Measurements from ENCODE around the gene PPP5C.

PPP5C gene

DNA sequence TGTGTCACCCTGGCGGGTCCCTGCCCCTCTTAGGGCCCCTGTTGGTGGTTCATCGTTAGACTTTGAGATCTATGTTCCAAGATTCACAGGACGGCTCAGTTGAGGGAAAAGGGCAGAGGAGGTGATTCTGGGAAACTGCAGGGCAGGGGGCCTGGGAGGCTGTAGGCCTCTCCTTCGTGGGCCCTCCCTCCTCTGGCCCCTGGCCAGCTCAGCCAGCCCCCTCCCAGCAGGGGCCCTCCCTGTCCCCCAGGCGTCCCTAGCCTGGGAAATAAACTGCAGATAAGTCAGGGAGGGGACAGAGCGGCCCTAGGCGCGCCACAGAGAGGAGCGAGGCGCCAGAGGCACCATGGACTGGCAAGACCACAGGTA, 43.6 kb upstream of the PPP5C start:
- H3K4me1 ChIP-seq: peaks cover 0 to 63% (median 47%) of the 10 kb centered on the region in 4 donors

DNA sequence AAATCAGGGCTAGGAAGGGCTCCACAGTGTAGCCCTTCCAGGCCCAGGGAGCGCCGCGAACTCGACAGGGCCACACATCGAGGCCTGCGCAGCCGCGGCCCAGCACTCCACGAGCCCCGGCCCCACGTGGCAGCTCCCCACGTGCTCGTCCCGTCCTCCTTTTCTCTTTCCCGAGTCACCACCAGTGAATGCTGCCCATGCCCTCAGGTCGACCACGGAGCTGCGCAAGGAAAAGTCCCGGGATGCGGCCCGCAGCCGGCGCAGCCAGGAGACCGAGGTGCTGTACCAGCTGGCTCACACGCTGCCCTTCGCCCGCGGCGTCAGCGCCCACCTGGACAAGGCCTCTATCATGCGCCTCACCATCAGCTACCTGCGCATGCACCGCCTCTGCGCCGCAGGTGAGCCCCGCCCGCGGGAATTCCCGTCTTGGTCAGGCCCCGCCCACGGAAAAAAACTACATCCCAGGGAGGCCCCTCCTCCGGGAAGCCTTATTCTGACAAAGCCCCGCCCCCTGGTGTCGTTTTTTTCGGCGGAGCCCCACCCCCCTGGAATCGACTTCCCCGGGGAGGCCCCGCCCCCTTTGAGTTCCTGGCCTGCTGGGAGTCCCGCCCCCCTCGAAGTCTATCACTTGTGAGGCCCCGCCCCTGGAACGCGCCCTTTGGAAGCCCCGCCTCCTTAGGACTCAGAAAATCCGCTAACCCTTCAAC, 43.0 kb upstream of the PPP5C start:
- Histone ChIP-seq H3K9me3 (peaks cover 0 to 10% (median 0%) of the 10 kb centered on the region in 3 donors), H3K4me3 (no peak overlapping the region), H3K27ac (peak overlapping the region; percentile 93 to 96), H3K36me3 (peaks cover 55 to 57% (median 57%) of the 10 kb centered on the region in 3 donors), H3K27me3 (no peaks in the 10 kb centered on the region), H3K4me1 (peaks cover 0 to 58% (median 45%) of the 10 kb centered on the region in 4 donors)
- intact Hi-C loops (cut with DNase I; ENCODE audit: low total_unique reads): no loop called here
- DNase-seq: peak; percentile 36 to 76
- no peak for TF ChIP-seq CTCF (IDR thresholded peaks at IDR 0.05)

More for the DNA sequence above, 43.6 kb upstream of the PPP5C start:
- no peak for TF ChIP-seq CTCF (IDR thresholded peaks at IDR 0.05)
- no peak for DNase-seq
- Histone ChIP-seq H3K4me3 (no peak overlapping the region), H3K27ac (peak overlapping the region; percentile 93 to 96), H3K27me3 (no peaks in the 10 kb centered on the region), H3K9me3 (peaks cover 0 to 10% (median 0%) of the 10 kb centered on the region in 3 donors), H3K36me3 (peaks cover 50 to 52% (median 52%) of the 10 kb centered on the region in 3 donors)
- intact Hi-C loops (cut with DNase I; ENCODE audit: low total_unique reads): no loop called here

GRCh38 chr19:46306501-46306900, 40.4 kb upstream of the PPP5C start:
- intact Hi-C loops (cut with DNase I; ENCODE audit: low total_unique reads): no loop called here
- peaks cover 0 to 36% (median 23%) of the 10 kb centered on the region in 4 donors for H3K4me1 ChIP-seq
- H3K9me3 ChIP-seq: peaks cover 0 to 10% (median 0%) of the 10 kb centered on the region in 3 donors
- DNase-seq: no peak
- TF ChIP-seq CTCF (IDR thresholded peaks at IDR 0.05): no peak
- H3K27me3 ChIP-seq: no peaks in the 10 kb centered on the region
- H3K36me3 ChIP-seq: peaks cover 79 to 84% (median 81%) of the 10 kb centered on the region in 3 donors
- H3K27ac ChIP-seq: peak overlapping the region in 1 of 2 donors; percentile 96
- H3K4me3 ChIP-seq: no peak overlapping the region

- H3K27ac ChIP-seq: peak overlapping the region; percentile 13 to 15
- intact Hi-C loops (cut with DNase I; ENCODE audit: low total_unique reads): no loop called here
- H3K4me1 ChIP-seq: peaks cover 0 to 16% (median 5%) of the 10 kb centered on the region in 4 donors
- H3K9me3 ChIP-seq: peaks cover 0 to 10% (median 0%) of the 10 kb centered on the region in 3 donors
- no peak for DNase-seq
- no peak overlapping the region for H3K4me3 ChIP-seq
- H3K36me3 ChIP-seq: peaks cover 93 to 95% (median 95%) of the 10 kb centered on the region in 3 donors
- no peaks in the 10 kb centered on the region for H3K27me3 ChIP-seq
- TF ChIP-seq CTCF (IDR thresholded peaks at IDR 0.05): no peak
These were observed 38.4 kb upstream of the PPP5C start for GRCh38 chr19:46308510-46308909.

DNA sequence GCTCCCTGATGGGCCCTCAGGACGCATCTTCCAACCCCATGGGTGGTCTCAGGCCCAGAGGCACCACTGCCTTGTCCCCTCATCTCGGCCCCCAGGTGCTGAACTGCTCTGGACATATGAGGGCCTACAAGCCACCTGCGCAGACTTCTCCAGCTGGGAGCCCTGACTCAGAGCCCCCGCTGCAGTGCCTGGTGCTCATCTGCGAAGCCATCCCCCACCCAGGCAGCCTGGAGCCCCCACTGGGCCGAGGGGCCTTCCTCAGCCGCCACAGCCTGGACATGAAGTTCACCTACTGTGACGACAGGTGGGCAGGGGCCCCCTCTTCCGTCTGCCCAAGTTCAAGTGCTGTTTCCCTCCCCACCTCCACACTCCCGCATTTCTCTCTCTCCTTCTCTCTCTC, 37.8 kb upstream of the PPP5C start:
- H3K4me1 ChIP-seq: peaks cover 0 to 14% (median 1%) of the 10 kb centered on the region in 4 donors
- no peak for DNase-seq
- H3K27me3 ChIP-seq: no peaks in the 10 kb centered on the region
- intact Hi-C loops (cut with DNase I; ENCODE audit: low total_unique reads): no loop called here
- H3K9me3 ChIP-seq: peaks cover 0 to 10% (median 0%) of the 10 kb centered on the region in 3 donors
- H3K27ac ChIP-seq: peak overlapping the region in 1 of 2 donors; percentile 3
- H3K4me3 ChIP-seq: no peak overlapping the region
- no peak for TF ChIP-seq CTCF (IDR thresholded peaks at IDR 0.05)
- H3K36me3 ChIP-seq: peaks cover 88 to 92% (median 89%) of the 10 kb centered on the region in 3 donors
